ENCODE measurements around the gene PLCL1. TPM values are rescaled to one million over a fixed set of nuclear protein-coding genes. Genes with fewer than 3 reads are reported as not detected.

The PLCL1 gene
- total RNA-seq, 1 donor from 2014 or later: 12.5 TPM

DNA sequence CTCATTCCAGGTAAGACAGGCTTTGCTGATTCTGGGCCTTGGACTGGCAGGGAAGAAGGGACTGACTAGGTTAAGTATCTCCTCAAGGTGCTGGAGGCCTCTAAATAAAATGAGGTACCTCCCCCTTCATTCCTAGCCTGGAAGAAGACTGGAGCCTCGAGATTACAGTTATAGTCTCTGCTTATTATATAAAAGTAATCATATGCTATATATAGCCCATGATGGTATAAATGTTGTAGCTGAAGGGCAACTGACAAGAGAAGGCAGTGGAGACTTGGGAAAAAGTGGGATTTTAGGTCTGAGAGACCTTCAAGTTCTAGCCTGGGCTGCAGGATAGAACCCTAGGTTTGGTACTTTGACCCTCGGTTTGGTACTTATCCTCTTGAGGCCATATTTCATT, 248.3 kb downstream of the PLCL1 start:
- no peaks in the 10 kb centered on the region for H3K9me3 ChIP-seq (ENCODE audit: control insufficient read depth in 3 of 3, low read length in 3 of 3)
- no peak overlapping the region for H3K27ac ChIP-seq (ENCODE audit: low read depth, low read length)
- H3K4me3 ChIP-seq (ENCODE audit: low read length in 3 of 3): no peak overlapping the region
- H3K9ac ChIP-seq (ENCODE audit: low read depth in 1 of 3, low read length in 3 of 3): no peak overlapping the region
- H3K36me3 ChIP-seq (ENCODE audit: control insufficient read depth in 3 of 3, insufficient read depth in 3 of 3, low read length in 3 of 3): no peaks in the 10 kb centered on the region
- no peaks in the 10 kb centered on the region for H3K27me3 ChIP-seq (ENCODE audit: control insufficient read depth in 3 of 3, insufficient read depth in 3 of 3, low read length in 3 of 3)
- peaks cover 0 to 8% (median 0%) of the 10 kb centered on the region in 3 donors for H3K4me1 ChIP-seq (ENCODE audit: control insufficient read depth in 3 of 3, insufficient read depth in 3 of 3, low read length in 3 of 3)

DNA sequence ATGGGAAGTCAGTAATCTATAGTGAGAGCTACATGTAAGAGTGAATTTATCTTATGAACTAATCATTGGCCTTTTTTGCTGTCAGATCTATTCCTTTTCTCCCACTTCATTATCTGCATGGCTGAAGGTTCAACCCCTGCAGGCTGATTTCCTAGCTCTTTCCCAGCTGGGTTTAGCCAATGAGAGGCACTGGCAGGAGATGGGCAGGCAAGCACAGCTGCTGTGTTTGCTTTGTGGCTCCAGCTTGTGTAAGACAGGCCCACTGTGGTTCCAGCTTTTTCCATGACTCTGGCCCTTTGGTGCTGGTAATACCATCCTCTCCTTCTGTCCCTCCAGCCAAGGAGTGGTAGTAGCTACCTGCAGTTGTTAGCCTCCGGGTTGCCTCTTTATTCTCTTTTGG, 248.8 kb downstream of the PLCL1 start:
- Histone ChIP-seq H3K36me3 (ENCODE audit: control insufficient read depth in 3 of 3, insufficient read depth in 3 of 3, low read length in 3 of 3) (no peaks in the 10 kb centered on the region), H3K4me3 (ENCODE audit: low read length in 3 of 3) (no peak overlapping the region), H3K4me1 (ENCODE audit: control insufficient read depth in 3 of 3, insufficient read depth in 3 of 3, low read length in 3 of 3) (peaks cover 0 to 8% (median 0%) of the 10 kb centered on the region in 3 donors), H3K27me3 (ENCODE audit: control insufficient read depth in 3 of 3, insufficient read depth in 3 of 3, low read length in 3 of 3) (no peaks in the 10 kb centered on the region), H3K27ac (ENCODE audit: low read depth, low read length) (no peak overlapping the region), H3K9ac (ENCODE audit: low read depth in 1 of 3, low read length in 3 of 3) (no peak overlapping the region), H3K9me3 (ENCODE audit: control insufficient read depth in 3 of 3, low read length in 3 of 3) (no peaks in the 10 kb centered on the region)

DNA sequence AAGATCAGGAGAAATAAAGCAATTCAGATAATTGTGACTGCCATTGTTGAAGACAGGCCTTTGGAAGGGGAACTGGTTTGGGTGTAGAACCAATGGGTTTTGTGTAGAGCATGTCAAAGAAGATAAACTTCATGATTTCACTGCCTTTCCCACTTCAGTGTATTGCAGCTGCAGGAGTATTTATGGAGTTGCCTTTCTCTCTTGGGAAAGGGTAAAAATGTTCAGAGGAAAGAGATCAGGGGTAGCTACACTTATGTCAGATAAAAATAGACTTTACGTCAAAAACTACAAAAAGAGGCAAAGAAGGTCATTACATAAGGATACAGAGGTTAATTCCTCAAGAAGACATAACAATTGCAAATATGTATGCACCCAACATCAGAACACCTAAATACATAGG, 249.4 kb downstream of the PLCL1 start:
- H3K36me3 ChIP-seq (ENCODE audit: control insufficient read depth in 3 of 3, insufficient read depth in 3 of 3, low read length in 3 of 3): no peaks in the 10 kb centered on the region
- no peak overlapping the region for H3K9ac ChIP-seq (ENCODE audit: low read depth in 1 of 3, low read length in 3 of 3)
- H3K4me1 ChIP-seq (ENCODE audit: control insufficient read depth in 3 of 3, insufficient read depth in 3 of 3, low read length in 3 of 3): peaks cover 0 to 8% (median 0%) of the 10 kb centered on the region in 3 donors
- H3K27me3 ChIP-seq (ENCODE audit: control insufficient read depth in 3 of 3, insufficient read depth in 3 of 3, low read length in 3 of 3): no peaks in the 10 kb centered on the region
- H3K9me3 ChIP-seq (ENCODE audit: control insufficient read depth in 3 of 3, low read length in 3 of 3): no peaks in the 10 kb centered on the region
- no peak overlapping the region for H3K27ac ChIP-seq (ENCODE audit: low read depth, low read length)
- H3K4me3 ChIP-seq (ENCODE audit: low read length in 3 of 3): no peak overlapping the region

DNA sequence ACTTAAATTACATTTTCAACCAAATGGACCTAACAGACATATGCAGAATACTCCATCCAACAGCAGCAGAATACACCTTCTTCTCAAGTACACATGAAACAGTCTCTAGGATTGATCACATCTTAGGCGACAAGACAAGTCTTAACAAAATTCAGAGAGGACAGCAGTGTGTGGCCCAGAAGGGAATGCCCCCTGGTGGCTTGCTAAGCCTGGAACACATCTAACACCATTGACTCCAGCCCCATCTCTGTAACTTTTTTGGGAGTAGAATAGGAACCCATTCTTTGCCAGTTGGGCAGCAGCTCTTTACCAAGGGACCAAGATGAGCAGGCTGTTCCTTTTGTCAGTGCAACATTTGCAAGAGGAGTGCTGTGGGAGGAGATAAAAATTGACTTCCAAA, 249.9 kb downstream of the PLCL1 start:
- Histone ChIP-seq H3K27ac (ENCODE audit: low read depth, low read length) (no peak overlapping the region), H3K4me1 (ENCODE audit: control insufficient read depth in 3 of 3, insufficient read depth in 3 of 3, low read length in 3 of 3) (peaks cover 0 to 8% (median 0%) of the 10 kb centered on the region in 3 donors), H3K27me3 (ENCODE audit: control insufficient read depth in 3 of 3, insufficient read depth in 3 of 3, low read length in 3 of 3) (no peaks in the 10 kb centered on the region), H3K9ac (ENCODE audit: low read depth in 1 of 3, low read length in 3 of 3) (no peak overlapping the region), H3K9me3 (ENCODE audit: control insufficient read depth in 3 of 3, low read length in 3 of 3) (no peaks in the 10 kb centered on the region), H3K4me3 (ENCODE audit: low read length in 3 of 3) (no peak overlapping the region), H3K36me3 (ENCODE audit: control insufficient read depth in 3 of 3, insufficient read depth in 3 of 3, low read length in 3 of 3) (no peaks in the 10 kb centered on the region)

DNA sequence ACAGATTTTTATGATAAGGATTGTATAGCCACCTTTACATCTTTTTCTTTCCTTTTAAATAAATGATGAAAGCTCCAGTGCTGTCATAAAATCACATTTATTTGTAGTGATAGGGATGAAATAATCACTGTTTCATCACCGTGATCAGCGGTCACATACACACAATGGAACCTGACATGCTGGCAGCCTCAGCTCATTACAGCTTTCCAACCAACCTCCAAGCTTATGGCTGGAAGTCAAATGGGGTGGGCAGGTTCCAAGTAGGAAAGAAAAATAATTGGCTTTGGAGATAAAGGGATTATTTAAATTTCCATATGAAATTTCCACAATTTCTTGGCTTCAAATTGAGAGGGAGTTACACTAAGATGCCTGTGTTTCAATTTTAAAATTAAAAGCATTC, 251.3 kb downstream of the PLCL1 start:
- Histone ChIP-seq H3K9ac (ENCODE audit: low read depth in 1 of 3, low read length in 3 of 3) (no peak overlapping the region), H3K4me1 (ENCODE audit: control insufficient read depth in 3 of 3, insufficient read depth in 3 of 3, low read length in 3 of 3) (peaks cover 2 to 13% (median 3%) of the 10 kb centered on the region in 3 donors), H3K27ac (ENCODE audit: low read depth, low read length) (no peak overlapping the region), H3K36me3 (ENCODE audit: control insufficient read depth in 3 of 3, insufficient read depth in 3 of 3, low read length in 3 of 3) (no peaks in the 10 kb centered on the region), H3K4me3 (ENCODE audit: low read length in 3 of 3) (no peak overlapping the region), H3K27me3 (ENCODE audit: control insufficient read depth in 3 of 3, insufficient read depth in 3 of 3, low read length in 3 of 3) (no peaks in the 10 kb centered on the region), H3K9me3 (ENCODE audit: control insufficient read depth in 3 of 3, low read length in 3 of 3) (no peaks in the 10 kb centered on the region)

DNA sequence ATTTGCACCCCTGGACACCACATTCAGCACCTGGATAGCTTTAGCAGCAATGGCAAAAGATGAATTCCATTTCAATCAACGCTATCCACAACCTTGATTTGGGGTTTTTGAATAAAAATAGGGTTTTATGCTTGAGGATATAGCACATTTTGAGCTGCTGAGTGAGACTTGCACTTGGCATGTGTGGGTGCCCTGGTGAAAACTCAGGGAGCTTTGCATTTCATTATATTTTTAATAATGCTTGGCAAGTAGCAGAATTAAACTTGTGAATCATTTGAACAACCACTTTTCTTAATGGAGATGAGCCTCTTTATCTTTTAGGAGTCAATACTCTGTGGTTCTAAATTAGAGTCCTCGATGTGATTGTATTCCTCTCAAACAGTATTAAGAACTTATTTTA, 252.4 kb downstream of the PLCL1 start:
- Histone ChIP-seq H3K4me3 (ENCODE audit: low read length in 3 of 3) (no peak overlapping the region), H3K27me3 (ENCODE audit: control insufficient read depth in 3 of 3, insufficient read depth in 3 of 3, low read length in 3 of 3) (no peaks in the 10 kb centered on the region), H3K36me3 (ENCODE audit: control insufficient read depth in 3 of 3, insufficient read depth in 3 of 3, low read length in 3 of 3) (no peaks in the 10 kb centered on the region), H3K27ac (ENCODE audit: low read depth, low read length) (no peak overlapping the region), H3K9ac (ENCODE audit: low read depth in 1 of 3, low read length in 3 of 3) (no peak overlapping the region), H3K9me3 (ENCODE audit: control insufficient read depth in 3 of 3, low read length in 3 of 3) (no peaks in the 10 kb centered on the region), H3K4me1 (ENCODE audit: control insufficient read depth in 3 of 3, insufficient read depth in 3 of 3, low read length in 3 of 3) (peaks cover 2 to 13% (median 3%) of the 10 kb centered on the region in 3 donors)

DNA sequence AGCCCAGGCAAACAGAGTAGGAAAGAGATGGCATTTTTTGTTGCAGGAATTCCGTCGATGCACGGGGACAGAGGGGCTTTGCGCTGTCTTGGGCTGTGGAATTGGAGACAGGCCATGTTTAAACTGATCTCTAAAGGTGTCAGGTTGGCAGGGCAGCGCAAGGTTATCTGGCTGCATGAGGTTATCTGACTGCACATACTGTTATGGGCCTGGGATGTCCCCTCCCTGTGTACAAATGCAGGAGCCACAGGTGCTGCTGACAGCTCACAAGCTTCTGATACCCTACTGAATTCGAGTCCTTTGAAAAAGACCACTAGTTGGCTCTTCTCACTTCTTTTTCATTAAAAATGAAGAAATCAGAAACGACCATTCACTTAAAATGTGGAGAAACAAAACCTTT, 255.4 kb downstream of the PLCL1 start:
- H3K9me3 ChIP-seq (ENCODE audit: control insufficient read depth in 3 of 3, low read length in 3 of 3): no peaks in the 10 kb centered on the region
- no peak overlapping the region for H3K27ac ChIP-seq (ENCODE audit: low read depth, low read length)
- peaks cover 2 to 5% (median 3%) of the 10 kb centered on the region in 3 donors for H3K4me1 ChIP-seq (ENCODE audit: control insufficient read depth in 3 of 3, insufficient read depth in 3 of 3, low read length in 3 of 3)
- no peak overlapping the region for H3K4me3 ChIP-seq (ENCODE audit: low read length in 3 of 3)
- H3K27me3 ChIP-seq (ENCODE audit: control insufficient read depth in 3 of 3, insufficient read depth in 3 of 3, low read length in 3 of 3): no peaks in the 10 kb centered on the region
- H3K9ac ChIP-seq (ENCODE audit: low read depth in 1 of 3, low read length in 3 of 3): no peak overlapping the region
- H3K36me3 ChIP-seq (ENCODE audit: control insufficient read depth in 3 of 3, insufficient read depth in 3 of 3, low read length in 3 of 3): no peaks in the 10 kb centered on the region

DNA sequence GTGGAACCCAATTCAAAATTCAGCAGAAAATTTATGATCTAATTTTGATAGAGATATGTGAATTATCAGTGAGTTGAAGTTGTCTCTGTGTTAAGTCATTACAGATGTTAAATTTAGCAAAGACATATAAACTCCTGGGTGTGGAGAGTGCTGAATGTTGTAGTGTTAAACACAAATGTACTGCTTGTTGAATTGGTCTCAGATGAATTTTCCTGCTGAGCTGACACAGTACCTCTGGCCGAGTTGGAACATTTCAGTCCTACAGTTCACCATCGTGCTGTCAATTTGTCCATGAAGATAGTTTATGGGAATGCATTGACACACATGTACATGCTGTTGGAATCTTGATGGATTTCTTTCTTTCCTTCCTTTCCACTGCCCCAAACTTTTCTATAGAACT, 255.9 kb downstream of the PLCL1 start:
- no peak overlapping the region for H3K4me3 ChIP-seq (ENCODE audit: low read length in 3 of 3)
- no peak overlapping the region for H3K9ac ChIP-seq (ENCODE audit: low read depth in 1 of 3, low read length in 3 of 3)
- H3K27me3 ChIP-seq (ENCODE audit: control insufficient read depth in 3 of 3, insufficient read depth in 3 of 3, low read length in 3 of 3): no peaks in the 10 kb centered on the region
- H3K9me3 ChIP-seq (ENCODE audit: control insufficient read depth in 3 of 3, low read length in 3 of 3): no peaks in the 10 kb centered on the region
- H3K27ac ChIP-seq (ENCODE audit: low read depth, low read length): no peak overlapping the region
- no peaks in the 10 kb centered on the region for H3K36me3 ChIP-seq (ENCODE audit: control insufficient read depth in 3 of 3, insufficient read depth in 3 of 3, low read length in 3 of 3)
- peaks cover 2 to 5% (median 3%) of the 10 kb centered on the region in 3 donors for H3K4me1 ChIP-seq (ENCODE audit: control insufficient read depth in 3 of 3, insufficient read depth in 3 of 3, low read length in 3 of 3)

DNA sequence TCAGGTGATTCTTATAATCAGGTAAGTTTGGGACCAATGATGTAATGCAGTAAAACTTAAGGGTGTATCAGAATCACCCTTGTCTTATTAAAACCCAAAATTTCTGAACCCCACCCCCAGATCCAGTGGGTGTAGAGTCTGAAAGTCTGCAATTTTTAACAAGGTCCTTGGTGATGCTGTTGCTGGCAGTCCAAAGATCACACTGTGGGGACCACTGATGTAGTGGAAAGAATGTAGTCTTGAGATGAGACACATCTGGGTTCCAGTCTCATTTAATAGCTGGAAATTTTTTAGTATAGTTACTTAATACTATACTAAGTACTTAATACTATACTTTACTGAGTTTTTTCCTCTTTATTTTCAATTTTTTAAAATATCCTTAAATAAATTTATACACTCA, 258.4 kb downstream of the PLCL1 start:
- H3K4me1 ChIP-seq (ENCODE audit: control insufficient read depth in 3 of 3, insufficient read depth in 3 of 3, low read length in 3 of 3): peaks cover 2 to 5% (median 3%) of the 10 kb centered on the region in 3 donors
- no peak overlapping the region for H3K27ac ChIP-seq (ENCODE audit: low read depth, low read length)
- H3K9me3 ChIP-seq (ENCODE audit: control insufficient read depth in 3 of 3, low read length in 3 of 3): no peaks in the 10 kb centered on the region
- no peaks in the 10 kb centered on the region for H3K27me3 ChIP-seq (ENCODE audit: control insufficient read depth in 3 of 3, insufficient read depth in 3 of 3, low read length in 3 of 3)
- H3K36me3 ChIP-seq (ENCODE audit: control insufficient read depth in 3 of 3, insufficient read depth in 3 of 3, low read length in 3 of 3): no peaks in the 10 kb centered on the region
- H3K9ac ChIP-seq (ENCODE audit: low read depth in 1 of 3, low read length in 3 of 3): no peak overlapping the region
- no peak overlapping the region for H3K4me3 ChIP-seq (ENCODE audit: low read length in 3 of 3)

DNA sequence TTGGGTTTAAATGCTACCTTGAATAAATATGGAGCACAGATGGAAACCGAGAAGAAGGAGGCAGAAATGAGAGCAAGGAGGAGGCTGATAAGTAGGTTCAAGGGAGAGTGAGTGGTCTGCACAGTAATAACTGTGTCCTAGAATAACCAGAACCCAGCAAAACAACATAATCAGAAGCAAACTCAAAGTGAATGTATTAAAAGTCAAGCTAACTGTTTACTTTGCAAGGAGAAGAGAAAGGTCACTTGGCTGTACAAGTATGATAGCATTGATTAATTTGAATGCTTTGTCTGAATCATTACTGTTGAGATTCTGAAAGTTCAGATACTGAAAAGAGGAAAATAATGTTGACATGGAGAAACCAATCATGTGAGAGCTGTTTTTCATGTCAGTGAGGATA, 258.8 kb downstream of the PLCL1 start:
- H3K9ac ChIP-seq (ENCODE audit: low read depth in 1 of 3, low read length in 3 of 3): no peak overlapping the region
- H3K4me3 ChIP-seq (ENCODE audit: low read length in 3 of 3): no peak overlapping the region
- H3K9me3 ChIP-seq (ENCODE audit: control insufficient read depth in 3 of 3, low read length in 3 of 3): no peaks in the 10 kb centered on the region
- peaks cover 2 to 5% (median 3%) of the 10 kb centered on the region in 3 donors for H3K4me1 ChIP-seq (ENCODE audit: control insufficient read depth in 3 of 3, insufficient read depth in 3 of 3, low read length in 3 of 3)
- H3K27ac ChIP-seq (ENCODE audit: low read depth, low read length): no peak overlapping the region
- H3K27me3 ChIP-seq (ENCODE audit: control insufficient read depth in 3 of 3, insufficient read depth in 3 of 3, low read length in 3 of 3): no peaks in the 10 kb centered on the region
- no peaks in the 10 kb centered on the region for H3K36me3 ChIP-seq (ENCODE audit: control insufficient read depth in 3 of 3, insufficient read depth in 3 of 3, low read length in 3 of 3)

DNA sequence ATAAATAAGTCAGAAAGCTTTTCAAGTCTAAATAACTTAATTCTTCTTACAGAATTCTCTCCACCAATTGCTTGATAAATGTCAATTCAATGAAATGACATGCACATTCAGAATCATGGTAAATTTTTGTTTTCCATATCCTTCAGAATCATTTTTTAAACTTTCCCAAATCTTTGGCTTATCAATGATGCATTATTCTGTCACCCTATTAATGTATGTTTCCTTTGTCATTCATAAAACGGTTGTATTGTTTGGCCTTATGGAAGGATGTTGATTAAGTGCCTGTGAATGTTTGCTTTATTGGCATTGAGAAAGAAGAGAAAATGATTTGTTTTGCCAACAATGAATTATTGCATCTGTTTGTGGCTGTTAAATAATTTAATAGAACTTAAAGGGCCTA, 260.9 kb downstream of the PLCL1 start:
- Histone ChIP-seq H3K9ac (ENCODE audit: low read depth in 1 of 3, low read length in 3 of 3) (no peak overlapping the region), H3K4me1 (ENCODE audit: control insufficient read depth in 3 of 3, insufficient read depth in 3 of 3, low read length in 3 of 3) (peaks cover 0 to under 1% (median 0%) of the 10 kb centered on the region in 3 donors), H3K27me3 (ENCODE audit: control insufficient read depth in 3 of 3, insufficient read depth in 3 of 3, low read length in 3 of 3) (no peaks in the 10 kb centered on the region), H3K27ac (ENCODE audit: low read depth, low read length) (no peak overlapping the region), H3K36me3 (ENCODE audit: control insufficient read depth in 3 of 3, insufficient read depth in 3 of 3, low read length in 3 of 3) (no peaks in the 10 kb centered on the region), H3K4me3 (ENCODE audit: low read length in 3 of 3) (no peak overlapping the region), H3K9me3 (ENCODE audit: control insufficient read depth in 3 of 3, low read length in 3 of 3) (no peaks in the 10 kb centered on the region)
